PFSK-1 (cell line): Measurements from ENCODE around the gene IQCM.

ENCODE experiments used
- FOXP2 ChIP-seq: optimal IDR thresholded peaks from 2 replicates; pipeline ENCODE3; 2011; ENCODE audit warnings: borderline replicate concordance, control low read depth, inconsistent platforms; ENCODE audit not compliant: insufficient read depth; ENCODE audit errors: extremely low read length, extremely low read depth
- POLR2AphosphoS5 ChIP-seq: IDR thresholded peaks from 2 replicates; pipeline ENCODE4 v1.6.1; 2012; ENCODE audit warnings: low read depth, mild to moderate bottlenecking, control low read depth, low read length, moderate library complexity
- REST ChIP-seq, 2 experiments: IDR thresholded peaks; 2 replicates each; pipeline versions ENCODE4 v1.6.1 to v1.8.0; 2011 to 2012; ENCODE audit warnings: low read depth in 2 of 2, low read length in 2 of 2, control low read depth in 1 of 2, inconsistent platforms in 1 of 2, mild to moderate bottlenecking in 1 of 2, moderate library complexity in 1 of 2; ENCODE audit not compliant: insufficient read depth in 1 of 2
- SIN3A ChIP-seq: IDR thresholded peaks from 2 replicates; pipeline ENCODE4 v1.6.1; 2012; ENCODE audit warnings: mild to moderate bottlenecking, low read length, moderate library complexity, borderline replicate concordance; ENCODE audit not compliant: insufficient read depth
- TAF1 ChIP-seq: IDR thresholded peaks from 2 replicates; pipeline ENCODE4 v1.6.1; 2012; ENCODE audit warnings: low read length, control low read depth, borderline replicate concordance; ENCODE audit not compliant: insufficient read depth

Gene IQCM

GRCh38 chr4:149719357-149719756, 96.3 kb downstream of the IQCM start:
- TF ChIP-seq REST (IDR thresholded peaks at IDR 0.05; ENCODE audit: insufficient read depth in 1 of 2, low read depth in 2 of 2, low read length in 2 of 2) (no peak), TAF1 (no peak), FOXP2 (no peak), POLR2AphosphoS5 (no peak), SIN3A (no peak)

- TF ChIP-seq SIN3A (no peak), REST (IDR thresholded peaks at IDR 0.05; ENCODE audit: insufficient read depth in 1 of 2, low read depth in 2 of 2, low read length in 2 of 2) (no peak), POLR2AphosphoS5 (no peak), FOXP2 (no peak), TAF1 (no peak)
Observed at GRCh38 chr4:149718500-149718899, 97.1 kb downstream of the IQCM start.

GRCh38 chr4:149716728-149717127, 98.9 kb downstream of the IQCM start:
- no peak for TF ChIP-seq REST (IDR thresholded peaks at IDR 0.05; ENCODE audit: insufficient read depth in 1 of 2, low read depth in 2 of 2, low read length in 2 of 2)

GRCh38 chr4:149715822-149716585, 99.6 kb downstream of the IQCM start:
- TF ChIP-seq POLR2AphosphoS5 (no peak), TAF1 (no peak), FOXP2 (no peak), SIN3A (no peak), REST (IDR thresholded peaks at IDR 0.05; ENCODE audit: insufficient read depth in 1 of 2, low read depth in 2 of 2, low read length in 2 of 2) (no peak)

- no peak for TF ChIP-seq SIN3A
- TF ChIP-seq POLR2AphosphoS5: no peak
- TF ChIP-seq REST (IDR thresholded peaks at IDR 0.05; ENCODE audit: insufficient read depth in 1 of 2, low read depth in 2 of 2, low read length in 2 of 2): no peak
- no peak for TF ChIP-seq FOXP2
- TF ChIP-seq TAF1: no peak
Observed at GRCh38 chr4:149713031-149713430, 102.6 kb downstream of the IQCM start.
